Testis (tissue), 3 donors: ENCODE results near the gene SERPINI2. TPM values are rescaled to one million over a fixed set of nuclear protein-coding genes. Genes with fewer than 3 reads are reported as not detected.
"Not testable (repeated sequence)": the region's sequence is repeated elsewhere in the genome, so short reads cannot be mapped to it uniquely, and the experiment has no call there.

Experiments
- DNase-seq: peaks from one replicate; pipeline ENCODE4 v3.0.0-alpha.2; 2019
- H3K27ac ChIP-seq, 2 donors: fragments of 200-600 bp; sonication (generic); one replicate each; pipeline ENCODE4 v1.5.1; 2019
- H3K27me3 ChIP-seq: fragments of 200-600 bp; sonication (generic); one replicate; pipeline ENCODE4 v1.5.1; 2019
- H3K36me3 ChIP-seq: fragments of 200-600 bp; sonication (generic); one replicate; pipeline ENCODE4 v1.5.1; 2017; ENCODE audit warnings: low read depth; ENCODE audit errors: missing control alignments
- H3K4me1 ChIP-seq: fragments of 200-600 bp; sonication (generic); one replicate; pipeline ENCODE4 v1.5.1; 2019
- H3K4me3 ChIP-seq, 2 donors: fragments of 200-600 bp; sonication (generic); one replicate each; pipeline ENCODE4 v1.5.1; 2017 to 2019
- H3K9me3 ChIP-seq: fragments of 200-600 bp; sonication (generic); one replicate; pipeline ENCODE4 v1.5.1; 2017
- POLR2A ChIP-seq: fragments of 450-650 bp; IDR thresholded peaks from one replicate; pipeline ENCODE4 v1.6.1; 2017; ENCODE audit warnings: antibody characterized with exemption, mild to moderate bottlenecking, moderate library complexity
- WGBS, 2 donors: methylation state at CpG; one replicate each; pipeline ENCODE4 v1.1.5; 2018; 5-methylcytosine and 5-hydroxymethylcytosine counted together
- intact Hi-C: fragments of 100-400 bp; cut with DNase I; formaldehyde crosslinking; loops from one replicate; pipeline ENCODE4 v1.15.1; 2023; ENCODE audit warnings: low total_unique reads
- polyA plus RNA-seq: library from polyadenylated mRNA; stranded (reverse); fragments of 350-450 nt; fragmentation: Illumina TruSeq; extraction: RNeasy Lipid Tissue Mini Kit (QIAGEN cat#74804); gene quantifications from one replicate; pipeline ENCODE4 v1.2.3, GENCODE V29; 2014; ENCODE audit warnings: low read depth, low replicate concordance; ENCODE audit not compliant: insufficient read depth
- total RNA-seq, 2 donors: library from RNA; depleted of rRNA; stranded (reverse); fragments of >200 nt; gene quantifications; one replicate each; pipeline ENCODE4 v1.2.3, GENCODE V29; 2016
- TF ChIP-seq, protein P1 (sequence below), 3 experiments: fragments of 450-650 bp in 2 of 3; fragments of 200-600 bp in 1 of 3; sonication (generic) in 1 of 3; IDR thresholded peaks; one replicate each; pipeline ENCODE4 v1.5.1; 2016 to 2019; ENCODE audit warnings: antibody characterized with exemption in 3 of 3, mild to moderate bottlenecking in 2 of 3, moderate library complexity in 1 of 3

The SERPINI2 gene
- total and polyA plus RNA-seq, 3 donors from 2014 or later: 0.25 to 0.47 TPM; not detected in 1

DNA sequence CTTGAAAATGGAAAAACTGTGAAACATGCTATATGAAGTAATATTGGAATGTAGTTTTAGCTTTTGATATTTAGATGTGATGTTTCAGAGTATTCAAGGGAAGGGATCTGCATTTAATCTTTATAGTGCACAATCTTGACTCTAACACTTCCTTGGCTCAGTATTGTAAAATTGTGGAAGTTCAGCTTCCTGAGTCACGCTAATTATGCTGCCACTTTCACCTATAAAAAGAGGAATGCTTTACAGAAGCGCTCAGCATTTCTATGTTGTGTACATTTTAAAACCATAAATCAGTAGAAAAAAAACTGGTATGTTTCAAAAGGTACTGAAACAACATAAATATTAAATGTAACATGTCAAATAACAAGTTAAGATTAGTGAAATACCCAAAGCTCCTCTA lies 32.6 kb downstream of the SERPINI2 start:
- no peak for DNase-seq
- intact Hi-C loops: no loop called here

GRCh38 chr3:167437428-167438139 lies 36.3 kb downstream of the SERPINI2 start:
- DNase-seq: no peak
- no peaks in the 10 kb centered on the region for H3K27me3 ChIP-seq
- TF ChIP-seq, protein P1, sequence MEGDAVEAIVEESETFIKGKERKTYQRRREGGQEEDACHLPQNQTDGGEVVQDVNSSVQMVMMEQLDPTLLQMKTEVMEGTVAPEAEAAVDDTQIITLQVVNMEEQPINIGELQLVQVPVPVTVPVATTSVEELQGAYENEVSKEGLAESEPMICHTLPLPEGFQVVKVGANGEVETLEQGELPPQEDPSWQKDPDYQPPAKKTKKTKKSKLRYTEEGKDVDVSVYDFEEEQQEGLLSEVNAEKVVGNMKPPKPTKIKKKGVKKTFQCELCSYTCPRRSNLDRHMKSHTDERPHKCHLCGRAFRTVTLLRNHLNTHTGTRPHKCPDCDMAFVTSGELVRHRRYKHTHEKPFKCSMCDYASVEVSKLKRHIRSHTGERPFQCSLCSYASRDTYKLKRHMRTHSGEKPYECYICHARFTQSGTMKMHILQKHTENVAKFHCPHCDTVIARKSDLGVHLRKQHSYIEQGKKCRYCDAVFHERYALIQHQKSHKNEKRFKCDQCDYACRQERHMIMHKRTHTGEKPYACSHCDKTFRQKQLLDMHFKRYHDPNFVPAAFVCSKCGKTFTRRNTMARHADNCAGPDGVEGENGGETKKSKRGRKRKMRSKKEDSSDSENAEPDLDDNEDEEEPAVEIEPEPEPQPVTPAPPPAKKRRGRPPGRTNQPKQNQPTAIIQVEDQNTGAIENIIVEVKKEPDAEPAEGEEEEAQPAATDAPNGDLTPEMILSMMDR (IDR thresholded peaks at IDR 0.05): no peak
- TF ChIP-seq POLR2A: no peak
- intact Hi-C loops: no loop called here
- H3K4me1 ChIP-seq: no peaks in the 10 kb centered on the region
- no peak overlapping the region for H3K27ac ChIP-seq
- no peaks in the 10 kb centered on the region for H3K9me3 ChIP-seq
- no peak overlapping the region for H3K4me3 ChIP-seq
- WGBS, 2 donors: 68 to 75% methylated on average over 2 of the region's 2 CpGs
- H3K36me3 ChIP-seq: no peaks in the 10 kb centered on the region

More for the DNA sequence above, 32.6 kb downstream of the SERPINI2 start:
- H3K4me3 ChIP-seq: no peak overlapping the region
- 70% methylated on average over 2 of the region's 2 CpGs for WGBS, 2 donors
- H3K27me3 ChIP-seq: no peaks in the 10 kb centered on the region
- H3K4me1 ChIP-seq: no peaks in the 10 kb centered on the region
- no peaks in the 10 kb centered on the region for H3K36me3 ChIP-seq
- TF ChIP-seq, protein P1 (IDR thresholded peaks at IDR 0.05): no peak
- TF ChIP-seq POLR2A: no peak
- no peaks in the 10 kb centered on the region for H3K9me3 ChIP-seq
- no peak overlapping the region for H3K27ac ChIP-seq

DNA sequence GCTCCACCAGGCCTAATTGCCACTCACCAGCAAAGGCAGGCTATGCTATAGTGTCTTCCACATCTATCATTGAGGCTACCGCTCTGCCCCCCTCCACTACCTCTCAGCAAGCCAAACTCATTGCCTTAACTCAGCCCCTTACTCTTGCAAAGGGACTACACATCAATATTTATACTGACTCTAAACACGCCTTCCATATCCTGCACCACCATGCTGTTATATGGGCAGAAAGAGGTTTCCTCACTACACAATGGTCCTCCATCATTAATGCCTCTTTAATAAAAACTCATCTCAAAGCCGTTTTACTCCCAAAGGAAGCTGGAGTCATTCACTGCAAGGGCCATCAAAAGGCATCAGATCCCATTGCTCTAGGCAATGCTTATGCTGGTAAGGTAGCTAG lies 46.9 kb downstream of the SERPINI2 start:
- H3K27ac ChIP-seq, H3K27me3 ChIP-seq, H3K4me1 ChIP-seq, H3K9me3 ChIP-seq, intact Hi-C loops, H3K36me3 ChIP-seq, DNase-seq, H3K4me3 ChIP-seq: not testable (repeated sequence)
- 88% methylated on average over 3 of the region's 3 CpGs for WGBS, 2 donors

DNA sequence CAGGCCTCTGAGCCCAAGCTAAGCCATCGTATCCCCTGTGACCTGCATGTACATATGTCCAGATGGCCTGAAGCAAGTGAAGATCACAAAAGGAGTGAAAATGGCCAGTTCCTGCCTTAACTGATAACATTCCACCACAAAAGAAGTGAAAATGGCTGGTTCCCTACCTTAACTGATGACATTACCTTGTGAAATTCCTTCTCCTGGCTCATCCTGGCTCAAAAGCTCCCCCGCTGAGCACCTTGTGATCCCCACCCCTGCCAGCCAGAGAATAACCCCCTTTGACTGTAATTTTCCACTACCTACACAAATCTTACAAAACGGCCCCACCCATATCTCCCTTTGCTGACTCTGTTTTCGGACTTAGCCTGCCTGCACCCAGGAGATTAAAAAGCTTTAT lies 51.4 kb downstream of the SERPINI2 start:
- intact Hi-C loops: not testable (repeated sequence)
- WGBS, 2 donors: 89 to 90% methylated on average over 4 of the region's 4 CpGs

GRCh38 chr3:167409611-167410010 lies 64.2 kb downstream of the SERPINI2 start:
- H3K4me3 ChIP-seq: no peak overlapping the region
- H3K9me3 ChIP-seq: no peaks in the 10 kb centered on the region
- no peaks in the 10 kb centered on the region for H3K36me3 ChIP-seq
- no peaks in the 10 kb centered on the region for H3K4me1 ChIP-seq
- H3K27ac ChIP-seq: no peak overlapping the region
- TF ChIP-seq, protein P1 (IDR thresholded peaks at IDR 0.05): no peak
- TF ChIP-seq POLR2A: no peak
- no peak for DNase-seq
- no peaks in the 10 kb centered on the region for H3K27me3 ChIP-seq
- intact Hi-C loops: no loop called here
- WGBS, 2 donors: 68 to 94% methylated on average over 1 of the region's 1 CpG

More for the DNA sequence above, 51.4 kb downstream of the SERPINI2 start:
- not testable (repeated sequence) for DNase-seq, H3K27ac ChIP-seq, H3K4me1 ChIP-seq, H3K4me3 ChIP-seq, H3K36me3 ChIP-seq, H3K27me3 ChIP-seq, H3K9me3 ChIP-seq
